ENCODE data around the gene RAD9A. TPM values are rescaled to one million over a fixed set of nuclear protein-coding genes. Genes with fewer than 3 reads are reported as not detected.

The RAD9A gene
- total and polyA plus RNA-seq, 9 of the 15 experiments (the other 6 are each of a cell fraction or from before 2014, with no cell fraction given), result 1.4 to 41.2 (median 16.1) TPM

DNA sequence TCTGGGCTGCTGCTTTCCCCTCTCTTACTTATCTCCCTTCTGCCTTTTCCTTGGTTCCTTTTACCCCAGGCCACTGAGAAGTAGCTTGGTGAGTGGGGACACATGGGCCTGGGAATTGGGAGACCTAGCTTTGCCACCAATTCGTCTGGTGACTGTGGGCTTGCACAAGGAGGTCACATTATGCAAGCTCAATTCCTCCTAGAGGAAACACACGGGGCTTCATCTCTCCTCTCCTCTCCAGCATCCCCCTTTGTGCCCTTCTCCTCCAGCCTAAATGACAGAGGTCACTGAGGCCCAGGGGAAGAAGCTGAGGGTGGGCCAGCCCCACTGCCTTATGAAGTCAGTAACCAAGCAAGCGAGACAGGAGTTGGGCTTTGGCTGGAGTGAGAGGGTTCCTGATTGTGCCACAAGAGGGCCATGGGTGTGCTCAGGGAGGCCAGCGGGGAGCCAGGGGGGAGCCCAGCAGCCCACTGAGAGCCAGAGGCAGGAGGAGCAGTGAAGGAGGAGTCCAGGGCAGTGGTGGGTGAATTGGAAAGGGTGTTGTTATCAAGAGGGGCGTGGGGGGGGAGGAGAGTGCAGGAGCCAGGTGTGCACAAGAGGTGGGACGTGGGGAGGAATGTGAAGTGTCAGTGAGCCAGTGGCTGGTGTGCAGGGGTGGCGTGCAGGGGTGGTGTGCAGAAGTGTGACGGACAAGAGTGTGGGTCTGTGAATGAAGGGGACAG lies 20.4 kb upstream of the RAD9A start (continued):
- no peak for TF ChIP-seq NCOA1 (IDR thresholded peaks at IDR 0.05; ENCODE audit: low read depth)
- no peak for TF ChIP-seq MECOM (CRISPR knock-in tag; IDR thresholded peaks at IDR 0.05)
- TF ChIP-seq, protein P1, sequence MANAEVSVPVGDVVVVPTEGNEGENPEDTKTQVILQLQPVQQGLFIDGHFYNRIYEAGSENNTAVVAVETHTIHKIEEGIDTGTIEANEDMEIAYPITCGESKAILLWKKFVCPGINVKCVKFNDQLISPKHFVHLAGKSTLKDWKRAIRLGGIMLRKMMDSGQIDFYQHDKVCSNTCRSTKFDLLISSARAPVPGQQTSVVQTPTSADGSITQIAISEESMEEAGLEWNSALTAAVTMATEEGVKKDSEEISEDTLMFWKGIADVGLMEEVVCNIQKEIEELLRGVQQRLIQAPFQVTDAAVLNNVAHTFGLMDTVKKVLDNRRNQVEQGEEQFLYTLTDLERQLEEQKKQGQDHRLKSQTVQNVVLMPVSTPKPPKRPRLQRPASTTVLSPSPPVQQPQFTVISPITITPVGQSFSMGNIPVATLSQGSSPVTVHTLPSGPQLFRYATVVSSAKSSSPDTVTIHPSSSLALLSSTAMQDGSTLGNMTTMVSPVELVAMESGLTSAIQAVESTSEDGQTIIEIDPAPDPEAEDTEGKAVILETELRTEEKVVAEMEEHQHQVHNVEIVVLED (CRISPR knock-in tag; IDR thresholded peaks at IDR 0.05), result no peak
- TF ChIP-seq ILF3 (IDR thresholded peaks at IDR 0.05; ENCODE audit: borderline replicate concordance), result no peak
- peak; percentile 82; the same call in 1 of the 2 replicates for TF ChIP-seq OTX1 (CRISPR knock-in tag; IDR thresholded peaks at IDR 0.05)
- no peak for TF ChIP-seq MTA2 (IDR thresholded peaks at IDR 0.05; ENCODE audit: low read depth)
- TF ChIP-seq ARNT (IDR thresholded peaks at IDR 0.05), result no peak
- no peak for TF ChIP-seq TGIF2 (CRISPR knock-in tag; IDR thresholded peaks at IDR 0.05)
- TF ChIP-seq RAD21 (CRISPR knock-in tag; conservative IDR thresholded peaks at IDR 0.05 in 1 of 2, IDR thresholded peaks at IDR 0.05 in 1 of 2), result peak in 1 of 2 experiments; percentile 29; a peak in 1 of 4 replicates

DNA sequence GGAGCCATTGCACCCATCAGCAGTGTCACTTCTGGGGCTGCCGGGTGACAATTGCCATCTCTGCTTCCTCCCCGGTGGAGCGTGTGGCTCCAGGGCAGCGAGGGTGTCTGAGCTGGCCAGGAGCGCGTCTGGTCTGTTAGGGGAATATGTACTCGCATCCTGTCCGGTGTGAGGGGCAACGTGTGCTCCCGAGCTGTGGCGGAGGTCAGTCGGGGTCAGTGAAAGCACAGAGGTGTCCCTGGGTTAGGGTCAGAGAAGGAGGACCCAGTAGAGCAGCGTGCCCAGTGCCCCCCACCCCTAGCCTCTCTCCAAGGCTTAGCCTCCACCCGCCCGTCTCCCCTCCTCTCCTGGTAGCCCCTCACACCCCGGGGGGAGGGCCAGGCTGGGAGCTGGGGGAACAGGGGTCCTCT lies 19.9 kb upstream of the RAD9A start:
- Histone ChIP-seq H3K4me3 (peak overlapping the region; percentile 96), H3K9me3 (replicated peaks; ENCODE audit: control insufficient read depth, insufficient read depth, low read depth, low read length) (no peaks in the 10 kb centered on the region), H2AFZ (ENCODE audit: low read depth, low read length) (peak overlapping the region; percentile 44; the same call in 1 of the 2 replicates), H3K27me3 (ENCODE audit: control insufficient read depth in 2 of 2, insufficient read depth in 2 of 2, low read length in 2 of 2) (no peaks in the 10 kb centered on the region), H3K9me1 (ENCODE audit: control insufficient read depth, insufficient read depth, low read length) (no peaks in the 10 kb centered on the region), H3K79me2 (ENCODE audit: control insufficient read depth, insufficient read depth, low read length) (peaks cover 39% of the 10 kb centered on the region; the same call in 2 of the 3 replicates), H3K36me3 (ENCODE audit: control insufficient read depth, insufficient read depth, low read length) (no peaks in the 10 kb centered on the region), H3K4me2 (ENCODE audit: insufficient read depth, low read length) (peak overlapping the region; percentile 60), H3K9ac (ENCODE audit: insufficient read depth in 1 of 2, low read depth in 2 of 2, low read length in 2 of 2) (peak overlapping the region; percentile 34 to 95; a peak in 3 of 4 replicates), H3K27ac (ENCODE audit: extremely low read depth, low read depth, low read length) (peak overlapping the region; percentile 67), H4K20me1 (replicated peaks; ENCODE audit: control insufficient read depth, insufficient read depth, low read length) (no peaks in the 10 kb centered on the region), H3K4me1 (replicated peaks in 1 of 2; ENCODE audit: control insufficient read depth in 2 of 2, insufficient read depth in 2 of 2, low read length in 2 of 2) (peaks cover 55 to 71% of the 10 kb centered on the region in 2 experiments)
- ChIA-PET POLR2A (interaction anchor here (0.6 to 3.0 kb wide), 7 partner anchors 7 to 85 kb away, joined by 3 to 10 read pairs (median 5); partner anchors contain the start of gene POLD4), CTCF (ENCODE audit: low intra/inter-chr PET ratio) (interaction anchor here (4.1 kb wide), 1 partner anchor 14 kb away, joined by 21 read pairs; no protein-coding TSS in a partner anchor)
- FAIRE-seq (no peak), ATAC-seq (no peak), DNase-seq (ENCODE audit: extremely low read depth in 1 of 4, low spot score in 3 of 4) (no peak)
- in situ Hi-C loops (cut with MboI), result no loop called here
- no TSS peak for BruUV-seq (replicated peaks)
- intact Hi-C loops (cut with micrococcal nuclease), result no loop called here
- 44% methylated on average over 10 of the region's 16 CpGs for WGBS (ENCODE audit: insufficient coverage, low coverage, missing lambda C conversion rate)
- TF ChIP-seq TAL1 (IDR thresholded peaks at IDR 0.05), result no peak
- TF ChIP-seq CC2D1A (IDR thresholded peaks at IDR 0.05), result no peak
- TF ChIP-seq MIER1 (IDR thresholded peaks at IDR 0.05; ENCODE audit: low read depth), result no peak
- TF ChIP-seq GATAD2B (IDR thresholded peaks at IDR 0.05; ENCODE audit: borderline replicate concordance), result no peak
- TF ChIP-seq, protein P2, sequence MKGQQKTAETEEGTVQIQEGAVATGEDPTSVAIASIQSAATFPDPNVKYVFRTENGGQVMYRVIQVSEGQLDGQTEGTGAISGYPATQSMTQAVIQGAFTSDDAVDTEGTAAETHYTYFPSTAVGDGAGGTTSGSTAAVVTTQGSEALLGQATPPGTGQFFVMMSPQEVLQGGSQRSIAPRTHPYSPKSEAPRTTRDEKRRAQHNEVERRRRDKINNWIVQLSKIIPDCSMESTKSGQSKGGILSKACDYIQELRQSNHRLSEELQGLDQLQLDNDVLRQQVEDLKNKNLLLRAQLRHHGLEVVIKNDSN (CRISPR knock-in tag; IDR thresholded peaks at IDR 0.05), result no peak
- 0 out of 2 replicates have a peak, but pooled peaks have one; percentile 2 for TF ChIP-seq ZEB2 (IDR thresholded peaks at IDR 0.05)
- TF ChIP-seq, protein P3, sequence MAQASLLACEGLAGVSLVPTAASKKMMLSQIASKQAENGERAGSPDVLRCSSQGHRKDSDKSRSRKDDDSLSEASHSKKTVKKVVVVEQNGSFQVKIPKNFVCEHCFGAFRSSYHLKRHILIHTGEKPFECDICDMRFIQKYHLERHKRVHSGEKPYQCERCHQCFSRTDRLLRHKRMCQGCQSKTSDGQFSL (CRISPR knock-in tag; IDR thresholded peaks at IDR 0.05), result 0 out of 2 replicates have a peak, but pooled peaks have one; percentile 48
- TF ChIP-seq, protein P3 (tag; IDR thresholded peaks at IDR 0.05), result no peak
- TF ChIP-seq ZBTB17 (CRISPR knock-in tag; IDR thresholded peaks at IDR 0.05), result no peak
- no peak for TF ChIP-seq ZNF174 (CRISPR knock-in tag; IDR thresholded peaks at IDR 0.05)
